Measurements from ENCODE around the gene USP10. TPM values are rescaled to one million over a fixed set of nuclear protein-coding genes. Genes with fewer than 3 reads are reported as not detected.

Gene USP10
- total and polyA plus RNA-seq, 7 donors, result 17.1 to 64.3 (median 43.9) TPM

DNA sequence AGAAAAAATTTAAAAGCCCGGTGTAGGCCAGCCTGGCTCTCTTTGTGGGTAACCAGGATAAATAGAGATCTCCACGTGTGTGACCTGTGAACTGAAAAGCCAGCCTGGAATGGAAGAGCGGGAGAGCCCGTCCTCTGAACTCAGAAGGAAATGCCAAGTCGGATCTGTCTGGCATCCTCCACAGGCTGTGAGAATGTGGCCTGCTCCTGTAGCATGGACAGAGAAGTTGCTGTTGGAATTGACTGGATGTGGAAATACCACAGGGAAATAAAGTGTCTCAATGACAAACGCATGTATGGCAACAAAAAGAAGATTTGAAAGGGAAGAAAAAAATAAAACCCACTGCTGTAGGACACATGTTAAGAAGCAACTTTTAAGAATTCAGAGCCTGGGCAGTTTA lies 44.8 kb upstream of the USP10 start:
- no peak overlapping the region for H3K27ac ChIP-seq
- peaks cover 18 to 72% (median 49%) of the 10 kb centered on the region in 4 donors for H3K36me3 ChIP-seq
- intact Hi-C loops (cut with DNase I), result no loop called here
- WGBS, 2 donors, result 73 to 74% methylated on average over 6 of the region's 6 CpGs
- H3K27me3 ChIP-seq, result no peaks in the 10 kb centered on the region
- TF ChIP-seq, protein P1, sequence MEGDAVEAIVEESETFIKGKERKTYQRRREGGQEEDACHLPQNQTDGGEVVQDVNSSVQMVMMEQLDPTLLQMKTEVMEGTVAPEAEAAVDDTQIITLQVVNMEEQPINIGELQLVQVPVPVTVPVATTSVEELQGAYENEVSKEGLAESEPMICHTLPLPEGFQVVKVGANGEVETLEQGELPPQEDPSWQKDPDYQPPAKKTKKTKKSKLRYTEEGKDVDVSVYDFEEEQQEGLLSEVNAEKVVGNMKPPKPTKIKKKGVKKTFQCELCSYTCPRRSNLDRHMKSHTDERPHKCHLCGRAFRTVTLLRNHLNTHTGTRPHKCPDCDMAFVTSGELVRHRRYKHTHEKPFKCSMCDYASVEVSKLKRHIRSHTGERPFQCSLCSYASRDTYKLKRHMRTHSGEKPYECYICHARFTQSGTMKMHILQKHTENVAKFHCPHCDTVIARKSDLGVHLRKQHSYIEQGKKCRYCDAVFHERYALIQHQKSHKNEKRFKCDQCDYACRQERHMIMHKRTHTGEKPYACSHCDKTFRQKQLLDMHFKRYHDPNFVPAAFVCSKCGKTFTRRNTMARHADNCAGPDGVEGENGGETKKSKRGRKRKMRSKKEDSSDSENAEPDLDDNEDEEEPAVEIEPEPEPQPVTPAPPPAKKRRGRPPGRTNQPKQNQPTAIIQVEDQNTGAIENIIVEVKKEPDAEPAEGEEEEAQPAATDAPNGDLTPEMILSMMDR (IDR thresholded peaks at IDR 0.05), result no peak
- TF ChIP-seq EP300 (IDR thresholded peaks at IDR 0.05) (no peak), POLR2AphosphoS5 (IDR thresholded peaks at IDR 0.05) (no peak), POLR2A (IDR thresholded peaks at IDR 0.05) (no peak)
- no peak for DNase-seq
- peaks cover 0 to 7% (median 5%) of the 10 kb centered on the region in 4 donors for H3K4me1 ChIP-seq
- H3K4me3 ChIP-seq, result no peak overlapping the region
- no peaks in the 10 kb centered on the region for H3K9me3 ChIP-seq

DNA sequence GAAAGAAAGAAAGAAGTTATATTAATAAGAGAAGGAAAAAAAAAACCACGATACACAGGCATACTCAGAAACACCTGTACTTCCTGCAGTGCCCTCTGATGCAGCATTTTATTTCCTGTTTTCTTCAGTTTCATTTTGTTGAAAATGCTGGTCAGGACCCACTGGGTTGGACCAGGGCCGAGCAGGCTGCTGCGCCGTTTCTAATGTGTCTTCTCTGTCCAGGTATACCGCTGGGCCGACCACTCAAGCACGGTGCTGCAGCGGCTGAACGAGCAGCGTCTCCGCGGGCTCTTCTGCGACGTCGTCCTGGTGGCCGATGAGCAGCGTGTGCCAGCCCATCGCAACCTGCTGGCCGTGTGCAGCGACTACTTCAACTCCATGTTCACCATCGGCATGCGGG lies 43.2 kb upstream of the USP10 start:
- H3K27ac ChIP-seq, result no peak overlapping the region
- no peaks in the 10 kb centered on the region for H3K9me3 ChIP-seq
- peaks cover 19 to 80% (median 55%) of the 10 kb centered on the region in 4 donors for H3K36me3 ChIP-seq
- H3K4me3 ChIP-seq, result no peak overlapping the region
- DNase-seq, result no peak
- TF ChIP-seq EP300 (IDR thresholded peaks at IDR 0.05) (no peak), POLR2A (IDR thresholded peaks at IDR 0.05) (no peak), POLR2AphosphoS5 (IDR thresholded peaks at IDR 0.05) (no peak)
- TF ChIP-seq, protein P1 (IDR thresholded peaks at IDR 0.05), result no peak
- H3K4me1 ChIP-seq, result no peaks in the 10 kb centered on the region
- no peaks in the 10 kb centered on the region for H3K27me3 ChIP-seq
- 91 to 97% methylated on average over 22 of the region's 22 CpGs for WGBS, 2 donors
- intact Hi-C loops (cut with DNase I), result no loop called here

DNA sequence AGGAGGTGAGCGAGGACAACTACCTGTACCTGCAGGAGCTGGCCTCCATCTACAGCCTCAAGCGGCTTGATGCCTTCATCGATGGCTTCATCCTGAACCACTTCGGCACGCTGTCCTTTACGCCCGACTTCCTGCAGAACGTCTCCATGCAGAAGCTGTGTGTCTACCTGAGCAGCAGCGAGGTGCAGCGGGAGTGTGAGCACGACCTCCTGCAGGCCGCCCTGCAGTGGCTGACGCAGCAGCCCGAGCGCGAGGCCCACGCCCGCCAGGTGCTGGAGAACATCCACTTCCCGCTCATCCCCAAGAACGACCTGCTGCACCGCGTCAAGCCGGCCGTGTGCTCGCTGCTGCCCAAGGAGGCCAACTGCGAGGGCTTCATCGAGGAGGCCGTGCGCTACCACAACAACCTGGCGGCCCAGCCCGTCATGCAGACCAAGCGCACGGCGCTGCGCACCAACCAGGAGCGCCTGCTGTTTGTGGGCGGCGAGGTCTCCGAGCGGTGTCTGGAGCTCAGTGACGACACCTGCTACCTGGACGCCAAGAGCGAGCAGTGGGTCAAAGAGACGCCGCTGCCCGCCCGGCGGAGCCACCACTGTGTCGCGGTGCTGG lies 42.5 kb upstream of the USP10 start:
- 98% methylated on average over 50 of the region's 50 CpGs for WGBS, 2 donors
- no peaks in the 10 kb centered on the region for H3K27me3 ChIP-seq
- intact Hi-C loops (cut with DNase I), result no loop called here
- no peak overlapping the region for H3K4me3 ChIP-seq
- peaks cover 26 to 80% (median 60%) of the 10 kb centered on the region in 4 donors for H3K36me3 ChIP-seq
- no peak for TF ChIP-seq POLR2AphosphoS5 (IDR thresholded peaks at IDR 0.05)
- TF ChIP-seq POLR2A (IDR thresholded peaks at IDR 0.05), result no peak
- TF ChIP-seq, protein P1 (IDR thresholded peaks at IDR 0.05), result no peak
- H3K27ac ChIP-seq, result no peak overlapping the region
- no peaks in the 10 kb centered on the region for H3K9me3 ChIP-seq
- no peaks in the 10 kb centered on the region for H3K4me1 ChIP-seq
- no peak for DNase-seq

DNA sequence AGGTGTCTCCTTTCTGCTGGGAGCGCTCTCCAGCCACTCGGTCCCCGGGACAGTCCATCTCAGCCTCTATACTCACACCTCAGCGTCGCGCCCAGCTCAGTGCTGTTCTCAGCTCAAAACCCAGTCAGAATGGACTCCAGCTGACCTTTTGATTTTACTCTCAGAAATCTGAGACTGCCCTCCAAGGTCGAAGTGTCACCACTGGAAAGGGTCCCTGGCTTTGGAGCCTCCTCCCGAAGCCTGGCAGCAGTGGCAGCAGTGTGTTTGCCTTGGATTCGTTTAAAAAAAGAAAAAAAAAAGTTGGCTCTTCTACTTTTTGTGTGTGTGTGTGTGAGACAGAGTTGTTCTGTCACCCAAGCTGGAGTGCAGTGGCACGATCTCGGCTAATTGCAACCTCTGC lies 41.1 kb upstream of the USP10 start:
- WGBS, 2 donors, result 90 to 93% methylated on average over 11 of the region's 11 CpGs
- no peak overlapping the region for H3K27ac ChIP-seq

More for the DNA sequence above, 41.1 kb upstream of the USP10 start:
- intact Hi-C loops (cut with DNase I), result loop anchor here (2.0 kb wide), 1 partner anchor 30 kb away; no protein-coding TSS in a partner anchor
- no peak for DNase-seq
- no peaks in the 10 kb centered on the region for H3K27me3 ChIP-seq
- TF ChIP-seq EP300 (IDR thresholded peaks at IDR 0.05), result no peak
- TF ChIP-seq, protein P1 (IDR thresholded peaks at IDR 0.05), result no peak
- TF ChIP-seq POLR2A (IDR thresholded peaks at IDR 0.05), result no peak
- no peak for TF ChIP-seq POLR2AphosphoS5 (IDR thresholded peaks at IDR 0.05)
- H3K36me3 ChIP-seq, result peaks cover 33 to 80% (median 59%) of the 10 kb centered on the region in 4 donors
- no peak overlapping the region for H3K4me3 ChIP-seq
- no peaks in the 10 kb centered on the region for H3K4me1 ChIP-seq
- no peaks in the 10 kb centered on the region for H3K9me3 ChIP-seq

Data from sigmoid colon (tissue), 7 donors.